SKM-1 treated with dmso at 0.1 percent for 144 hours (cell line): ENCODE data around the gene BAZ2B.

ENCODE experiments used
- DNase-seq: peaks from one replicate; lab custom pipeline; 2025; ENCODE audit not compliant: unreplicated experiment; lab: John Stamatoyannopoulos, UW

Gene BAZ2B

DNA sequence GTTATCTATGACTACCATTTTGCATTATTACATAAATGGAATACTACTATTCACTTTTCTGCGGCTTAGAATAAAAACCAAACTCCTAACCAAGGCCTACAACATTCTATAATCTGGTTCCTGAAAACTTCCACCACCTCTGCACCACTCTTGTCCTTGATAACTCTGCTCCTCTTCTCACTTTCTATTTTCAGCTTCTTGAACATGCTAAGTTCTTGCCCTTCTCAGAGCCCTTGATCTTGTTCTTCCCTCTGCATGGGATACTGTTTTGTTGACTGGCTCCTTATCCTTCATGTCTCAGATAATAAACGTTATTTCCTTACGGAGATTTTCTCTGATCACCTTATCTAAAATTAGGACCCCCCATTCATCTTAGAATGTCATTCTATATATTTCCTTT, 264.4 kb downstream of the BAZ2B start:
- DNase-seq, result no peak

DNA sequence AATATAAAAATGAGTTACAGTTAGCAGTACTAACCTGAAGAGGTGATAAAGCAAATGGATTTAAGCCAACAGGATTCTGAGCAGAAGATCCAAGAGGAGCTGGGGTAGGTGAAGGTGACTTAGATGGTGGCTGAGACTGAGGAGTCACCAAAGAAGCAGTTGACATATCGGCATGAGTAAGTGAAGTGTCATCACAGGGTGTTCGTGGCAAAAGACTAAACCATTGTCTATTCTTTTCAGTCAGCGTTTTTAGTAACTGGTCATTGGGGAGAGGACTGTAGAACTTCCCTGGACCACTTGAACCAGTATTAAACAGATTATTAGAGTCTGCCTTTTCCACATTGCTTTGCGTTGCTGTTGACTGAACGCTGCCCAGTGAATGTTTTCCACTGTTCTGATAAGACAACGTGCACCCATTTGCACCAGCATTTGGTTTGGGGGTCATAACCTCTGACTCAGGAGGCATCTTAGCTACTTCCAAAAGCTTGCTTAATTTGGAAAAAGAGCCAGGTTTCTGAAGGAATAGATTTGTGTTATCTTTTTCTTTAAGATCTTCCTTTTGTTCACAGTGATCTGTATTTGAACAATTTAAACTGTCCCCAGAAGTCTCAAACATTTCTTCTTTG, 266.6 kb downstream of the BAZ2B start:
- DNase-seq, result no peak

DNA sequence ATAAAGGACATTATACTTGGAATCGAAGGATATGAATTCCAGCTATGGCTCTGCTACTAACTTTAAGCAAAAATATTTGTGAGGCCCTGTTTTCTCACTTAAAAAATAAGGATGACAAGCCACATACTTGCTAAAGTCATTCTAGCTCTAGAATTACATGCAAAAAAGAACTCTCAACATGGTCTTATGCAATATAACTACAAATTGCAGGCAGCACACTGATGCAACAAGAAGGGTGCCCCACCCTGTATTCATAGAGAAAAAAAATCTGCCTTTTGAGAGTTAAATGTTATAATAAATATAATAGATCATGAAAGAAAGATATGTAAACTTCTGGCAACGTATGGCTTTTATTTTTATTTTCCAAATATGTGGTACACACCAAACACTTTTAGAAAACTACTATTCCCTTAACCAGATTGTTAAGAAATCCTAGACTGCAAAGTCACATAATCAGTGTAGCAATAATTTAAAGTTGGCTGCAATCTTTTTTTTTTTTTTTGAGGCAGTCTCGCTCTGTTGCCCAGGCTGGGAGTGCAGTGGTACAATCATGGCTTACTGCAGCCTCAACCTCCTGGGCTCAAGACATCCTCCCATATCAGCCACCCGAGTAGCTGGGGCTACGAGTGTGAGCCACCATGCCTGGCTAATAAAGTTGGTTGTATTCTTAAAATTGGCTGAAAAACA, 289.6 kb downstream of the BAZ2B start:
- DNase-seq, result peak; percentile 72

DNA sequence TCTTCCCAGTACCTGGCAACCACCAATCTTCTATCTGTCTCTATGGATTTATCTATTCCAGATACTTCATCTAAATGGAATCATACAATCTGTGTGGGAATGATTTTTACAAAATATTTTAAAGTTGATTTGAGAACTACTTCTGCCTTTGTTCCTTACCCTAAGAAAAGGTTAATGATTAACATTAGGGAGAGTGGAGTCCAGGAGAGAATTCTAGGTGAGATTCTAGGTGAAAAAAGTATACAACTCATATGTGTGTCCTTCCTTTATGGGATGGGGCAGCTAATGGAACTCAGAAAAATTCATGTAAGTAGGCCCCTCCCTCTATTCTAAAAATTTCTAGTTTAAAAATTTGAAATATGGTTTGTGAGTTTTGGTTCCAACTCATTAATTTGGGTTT, 293.9 kb downstream of the BAZ2B start:
- no peak for DNase-seq

DNA sequence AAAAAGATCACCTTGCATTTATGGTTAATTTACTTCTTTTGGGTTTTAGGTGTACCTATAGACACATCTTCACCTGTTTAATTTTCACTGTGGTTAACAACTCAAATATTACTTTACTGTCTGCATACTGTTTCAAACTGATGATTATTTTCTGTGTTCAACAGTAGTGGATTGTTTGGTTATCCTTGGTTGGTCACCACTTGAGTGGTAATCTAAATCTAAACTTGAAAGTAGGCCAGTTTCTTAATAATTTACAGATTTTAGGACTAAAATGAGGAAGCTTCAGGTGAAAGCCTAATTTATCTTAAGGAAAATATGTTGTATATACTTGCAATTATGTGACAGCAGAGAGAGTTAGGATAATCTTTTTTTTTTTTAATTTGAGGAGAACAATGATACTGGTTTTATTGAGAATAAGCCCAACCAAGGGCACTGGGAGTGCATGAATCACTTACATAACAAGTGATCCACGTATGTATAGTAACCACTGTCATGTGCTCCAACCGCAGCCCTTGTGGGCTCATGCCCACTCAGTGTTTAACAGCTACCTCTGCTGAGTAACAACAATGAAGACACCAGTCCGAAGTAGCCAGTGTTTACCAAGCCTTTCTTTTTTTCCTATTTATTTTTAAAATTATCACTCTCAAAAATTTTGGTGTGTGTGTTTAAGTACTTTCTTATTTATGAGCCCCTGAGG, 298.8 kb downstream of the BAZ2B start:
- no peak for DNase-seq

DNA sequence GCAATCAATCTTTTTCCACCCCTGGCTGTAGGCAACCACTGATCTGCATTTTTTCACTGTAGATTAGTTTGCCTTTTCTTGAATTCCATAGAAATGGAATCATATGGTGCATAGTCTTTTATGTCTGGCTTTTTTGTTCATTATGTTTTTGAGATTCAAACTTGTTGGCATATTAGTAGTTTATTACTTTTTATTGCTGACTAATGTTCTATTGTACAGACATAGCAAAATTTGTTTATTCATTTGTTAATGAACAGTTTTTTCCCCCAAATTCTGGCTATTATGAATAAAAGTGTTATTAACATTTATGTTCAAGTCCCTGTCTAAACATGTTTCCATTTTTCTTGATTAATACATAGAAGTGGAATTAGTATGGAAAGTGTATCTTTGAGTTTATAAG, 308.4 kb downstream of the BAZ2B start:
- no peak for DNase-seq

DNA sequence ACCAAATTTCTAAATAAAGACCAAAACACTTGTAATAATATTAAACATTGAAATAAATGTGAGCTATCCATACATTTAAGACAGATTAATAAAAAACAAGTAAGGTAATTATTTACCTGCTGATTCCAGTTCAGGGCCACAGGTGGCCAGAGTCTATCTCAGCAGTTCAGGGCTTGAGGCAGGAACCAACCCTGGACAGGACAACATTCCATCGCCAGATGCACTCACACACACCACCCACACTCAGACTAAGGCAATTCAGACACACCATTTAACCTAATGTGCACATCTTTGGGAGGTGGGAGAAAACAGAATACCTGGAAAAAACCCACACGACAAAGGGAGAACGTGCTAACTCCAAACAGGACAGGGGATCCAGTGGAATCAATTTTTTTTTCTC, 315.8 kb downstream of the BAZ2B start:
- no peak for DNase-seq

DNA sequence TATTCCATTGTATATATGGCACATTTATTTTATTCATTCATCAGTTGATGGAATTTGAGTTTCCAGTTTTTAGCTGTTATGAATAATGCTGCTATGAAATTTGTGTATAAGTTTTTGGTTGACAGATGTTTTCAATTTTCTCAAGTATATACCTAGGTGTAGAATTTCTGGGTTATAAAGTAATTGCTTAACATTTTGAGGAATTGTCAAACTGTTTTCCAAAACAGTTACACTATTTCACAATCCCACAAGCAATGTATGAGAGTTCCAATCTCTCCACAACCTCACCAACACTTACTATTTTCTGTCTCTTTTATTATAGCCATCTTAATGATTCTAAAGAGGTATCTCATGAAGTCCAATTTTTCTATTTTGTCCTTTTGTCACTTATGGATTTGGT, 317.4 kb downstream of the BAZ2B start:
- DNase-seq, result no peak

DNA sequence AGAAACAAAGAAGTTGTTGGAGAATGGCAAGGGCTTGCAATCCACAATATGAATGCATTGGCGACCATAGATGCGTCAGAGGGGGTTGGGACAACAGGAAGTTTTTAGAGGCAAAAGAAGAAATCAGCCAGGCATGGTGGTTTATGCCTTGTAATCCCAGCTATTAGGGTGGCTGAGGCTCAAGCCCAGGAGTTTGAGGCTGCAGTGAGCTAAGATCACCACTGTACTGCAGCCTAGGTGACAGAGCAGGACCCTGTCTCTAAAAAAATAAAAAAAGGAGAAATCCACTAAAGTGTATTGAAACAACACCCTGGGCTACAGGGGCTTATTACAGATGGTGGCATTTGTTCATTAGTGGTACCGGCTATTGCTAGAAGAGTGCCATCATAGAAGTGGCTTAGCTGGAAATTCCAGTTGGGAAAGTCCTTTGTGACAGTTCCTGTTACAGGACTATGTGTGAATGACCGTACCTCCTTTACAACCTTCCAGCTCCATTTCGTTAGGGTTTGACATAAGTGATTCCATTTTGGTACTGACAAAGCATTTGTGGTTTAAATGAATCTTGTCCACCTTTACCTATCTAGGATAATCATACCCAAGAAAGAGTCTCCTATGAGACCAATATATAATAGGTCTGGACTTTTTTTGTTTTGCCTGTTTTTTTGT, 319.2 kb downstream of the BAZ2B start:
- no peak for DNase-seq

DNA sequence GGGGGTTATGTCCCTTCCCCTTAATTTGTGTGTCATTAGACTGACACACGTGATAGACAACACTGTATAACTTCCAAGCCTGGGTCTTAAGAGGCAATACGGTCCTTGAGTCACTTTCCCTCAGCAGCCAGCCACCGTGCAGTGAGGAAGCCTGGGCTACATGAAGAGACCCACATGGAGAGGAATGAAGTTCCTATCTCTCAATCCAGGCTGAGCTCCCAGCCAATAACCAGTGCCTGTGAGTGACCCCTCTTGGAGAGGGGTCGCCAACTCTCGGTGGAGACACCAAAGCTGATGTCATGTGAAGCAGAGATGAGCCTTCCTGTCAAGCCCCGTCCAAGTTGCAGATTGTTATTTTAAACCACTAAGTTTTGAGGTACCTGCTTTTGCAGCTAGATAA, 324.2 kb downstream of the BAZ2B start:
- DNase-seq, result no peak

DNA sequence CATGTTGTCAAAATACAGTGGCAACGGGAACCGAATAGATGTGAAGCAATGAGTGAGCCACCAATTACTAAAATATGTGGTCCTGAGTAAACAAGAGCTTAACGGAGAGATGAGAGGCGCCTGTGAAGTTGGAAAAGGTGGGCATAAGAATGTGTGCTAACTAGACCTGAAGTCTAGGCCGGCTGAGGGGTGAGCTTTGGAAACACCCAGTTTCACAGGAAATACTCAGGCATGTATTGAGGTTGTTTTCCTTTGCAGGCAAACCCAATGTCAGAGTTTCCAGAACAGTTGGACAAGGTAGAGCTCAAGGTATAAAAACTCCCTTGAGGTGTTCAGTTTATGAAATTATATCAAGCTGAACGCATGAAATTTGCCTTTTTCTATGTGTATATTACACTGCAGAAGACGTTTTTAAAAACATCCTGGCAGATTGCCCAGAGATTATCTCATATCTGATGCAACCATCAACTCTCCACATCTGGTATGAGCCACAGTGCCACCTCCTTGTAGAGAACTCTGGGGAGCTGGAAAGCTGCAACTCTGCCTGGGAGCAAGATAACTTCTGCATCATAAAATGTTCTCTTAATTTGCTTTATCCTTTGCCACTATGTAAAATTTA, 325.9 kb downstream of the BAZ2B start:
- DNase-seq, result peak; percentile 65

DNA sequence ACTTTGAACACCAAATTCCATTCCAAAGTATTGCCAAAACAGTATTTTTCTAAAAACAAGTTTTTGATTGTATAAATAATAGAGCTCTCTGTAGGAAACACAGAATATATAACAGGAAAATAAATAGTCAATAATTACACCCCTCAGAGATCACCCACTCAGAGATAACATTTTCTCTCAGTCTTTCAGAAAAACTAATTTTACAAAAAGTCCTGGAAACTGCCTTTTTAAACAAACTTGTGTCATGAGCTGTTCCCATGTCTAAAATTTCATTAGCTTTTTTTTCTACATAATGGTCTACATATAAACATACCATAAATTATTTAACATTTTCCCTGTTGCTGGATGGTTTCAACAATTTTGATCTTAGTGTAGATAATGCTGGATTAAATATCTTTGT, 328.6 kb downstream of the BAZ2B start:
- DNase-seq, result no peak

DNA sequence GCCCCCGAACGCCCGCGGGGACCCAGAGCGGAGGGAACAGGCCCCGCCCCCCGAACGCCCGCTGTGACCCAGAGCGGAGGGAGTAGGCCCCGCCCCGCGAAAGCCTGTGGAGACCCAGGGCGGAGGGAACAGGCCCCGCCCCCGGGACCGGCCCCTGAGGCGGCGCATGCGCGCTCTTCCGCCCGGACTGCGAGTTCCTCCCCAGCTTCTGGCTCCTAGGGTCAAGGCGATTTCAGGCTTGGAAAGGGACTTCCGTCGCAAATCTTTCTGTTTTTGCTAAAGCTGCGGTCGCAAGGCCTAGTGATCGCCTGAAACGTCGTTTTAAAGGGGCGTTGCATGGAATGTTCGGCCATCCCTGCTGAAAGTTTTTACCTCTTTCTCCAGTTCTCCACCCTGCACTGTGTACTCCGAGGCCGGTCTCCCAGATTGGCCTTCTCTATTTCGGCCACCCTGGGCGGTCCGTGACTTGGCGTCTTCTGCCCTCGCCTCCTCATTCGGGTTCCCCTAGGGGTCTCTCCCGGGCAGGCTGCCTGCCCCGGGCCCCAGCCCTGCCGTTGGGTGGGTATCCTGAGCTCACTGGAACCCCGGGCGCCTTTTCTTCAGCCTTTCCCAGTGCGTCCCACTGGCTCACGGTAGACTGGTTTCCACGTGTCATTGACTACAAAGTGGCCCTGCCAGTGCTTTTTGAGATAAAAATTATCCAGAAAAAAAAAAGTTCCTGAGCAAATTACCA, 329.5 kb downstream of the BAZ2B start:
- peak; percentile 97 for DNase-seq

DNA sequence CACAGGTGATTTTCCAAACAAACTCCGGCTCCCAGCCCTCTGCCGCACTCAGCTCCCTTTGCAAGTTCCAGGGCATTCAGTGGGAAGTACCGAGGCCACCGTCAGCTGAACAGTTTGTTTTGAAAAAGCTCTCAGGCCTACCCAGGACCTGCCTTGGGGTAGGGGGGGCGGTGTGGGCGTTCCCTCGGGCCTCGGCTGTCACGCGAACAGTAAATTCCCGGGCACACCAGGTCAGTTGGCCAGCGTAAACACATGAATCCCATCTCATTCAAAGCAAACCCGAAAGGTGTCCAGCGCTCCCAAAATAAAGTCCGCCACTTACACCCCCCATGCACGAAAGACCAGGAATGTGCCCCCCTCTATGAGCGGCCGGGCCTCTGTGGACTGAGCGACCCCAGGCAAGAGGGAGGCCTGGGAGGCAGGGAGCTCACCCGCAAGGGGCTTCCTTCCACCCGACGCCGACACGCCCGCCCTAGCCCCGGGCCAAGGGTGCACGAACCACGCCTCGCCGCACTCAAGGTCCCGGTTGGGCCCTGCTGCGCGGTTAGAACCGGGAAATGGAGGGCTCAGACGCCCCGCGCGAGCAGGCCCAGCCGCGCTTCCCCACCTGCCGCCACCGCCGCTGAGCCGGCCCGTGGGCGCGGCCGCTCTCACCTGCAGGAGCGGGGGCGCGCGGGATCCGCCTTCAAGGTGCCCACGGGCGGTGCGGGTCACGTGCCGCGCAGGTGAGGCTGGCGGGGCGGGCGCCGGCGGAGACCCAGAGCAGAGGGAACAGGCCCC, 330.2 kb downstream of the BAZ2B start, which contains the start of gene WDSUB1:
Gene WDSUB1 (minus strand): TSS at position 775 of the 780 bp plus-strand sequence. CDS start 3,634 bp downstream, outside the sequence.
- DNase-seq, result no peak

DNA sequence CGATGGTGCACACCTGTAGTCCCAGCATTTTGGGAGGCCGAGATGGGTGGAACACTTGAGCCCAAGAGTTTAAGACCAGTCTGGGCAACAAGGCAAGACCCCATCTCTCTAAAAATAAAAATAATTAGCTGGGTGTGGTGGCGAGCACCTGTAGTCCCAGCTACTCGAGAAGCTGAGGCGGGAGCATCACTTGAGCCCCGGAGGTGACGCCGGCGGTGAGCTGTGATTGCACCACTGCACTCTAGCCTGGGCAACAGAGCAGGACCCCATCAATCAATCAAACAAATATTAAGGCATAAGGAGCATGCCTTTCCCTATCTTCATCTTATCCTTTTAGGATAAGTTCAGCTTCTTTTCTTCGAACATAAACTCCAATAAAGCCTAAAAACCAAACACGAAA, 330.9 kb downstream of the BAZ2B start:
- DNase-seq, result no peak

DNA sequence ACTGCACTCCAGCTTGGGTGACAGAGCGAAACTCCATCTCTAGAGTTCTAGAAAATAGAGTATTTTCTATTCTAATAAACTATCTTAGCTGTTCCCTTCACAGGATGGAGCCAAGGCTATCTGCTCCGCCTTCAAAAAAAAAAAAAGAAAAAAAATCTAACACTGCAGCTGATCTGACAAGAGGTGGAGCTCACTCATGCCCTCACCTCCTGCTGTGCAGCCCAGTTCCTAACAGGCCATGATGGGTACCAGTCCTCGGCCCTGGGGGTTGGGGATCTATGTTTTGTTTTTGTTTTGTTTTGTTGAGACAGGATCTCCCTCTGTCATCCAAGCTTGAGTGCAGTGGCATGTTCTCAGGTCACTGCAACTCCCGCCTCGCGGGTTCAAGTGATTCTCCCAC, 332.8 kb downstream of the BAZ2B start:
- no peak for DNase-seq

DNA sequence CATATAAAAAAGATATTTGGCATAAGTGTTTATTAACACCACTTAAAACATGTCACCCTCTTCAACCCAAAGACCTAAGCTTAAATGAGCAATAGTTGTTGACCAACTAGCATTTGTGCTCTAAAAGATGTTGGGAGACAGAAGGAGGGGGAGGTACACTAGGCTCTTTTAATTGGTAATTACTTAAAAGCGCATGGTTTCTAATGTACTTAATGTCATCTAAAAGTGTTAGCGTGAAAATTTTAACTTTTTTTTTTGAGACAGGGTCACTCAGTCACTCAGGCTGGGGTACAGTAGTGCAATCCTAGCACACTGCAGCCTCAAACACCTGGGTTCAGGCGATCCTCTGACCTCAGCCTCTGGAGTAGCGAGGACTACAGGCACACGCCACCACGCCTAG, 335.3 kb downstream of the BAZ2B start:
- DNase-seq, result no peak

DNA sequence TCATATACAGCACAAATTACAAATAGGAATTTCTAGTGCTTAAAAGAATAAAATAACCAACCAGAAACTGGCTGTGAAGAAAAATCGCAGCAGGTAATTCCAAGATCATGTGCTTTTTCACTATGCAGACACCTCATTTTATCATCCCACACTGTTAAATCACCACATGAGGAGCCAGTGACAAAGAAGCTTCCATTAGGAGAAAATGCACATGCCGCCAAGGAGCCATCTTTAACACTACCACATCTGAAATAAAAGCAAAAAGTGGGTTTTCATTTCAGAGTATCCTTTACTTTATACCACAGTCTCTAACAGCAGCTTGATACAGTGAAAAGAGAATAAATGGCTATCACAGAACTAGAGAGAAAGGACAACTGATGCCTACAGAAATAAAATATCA, 336.6 kb downstream of the BAZ2B start:
- DNase-seq, result no peak

DNA sequence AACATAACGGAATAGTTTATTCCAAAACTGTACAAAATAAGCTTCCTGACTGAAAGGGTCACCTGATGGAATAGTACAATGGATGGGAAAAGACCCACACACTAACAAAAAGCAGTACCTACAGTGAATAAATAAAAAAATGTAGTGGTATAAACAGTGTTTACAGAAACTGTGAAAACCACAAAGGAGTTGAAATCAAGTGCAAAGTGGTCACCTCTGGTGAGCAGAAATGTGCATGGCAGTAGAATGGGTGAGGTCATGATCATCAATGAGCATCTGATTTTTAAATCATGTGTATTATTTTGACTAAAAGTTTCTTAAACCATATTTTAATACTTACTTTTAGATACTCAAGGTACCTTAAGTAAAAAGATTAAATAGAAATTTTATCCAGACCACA, 341.2 kb downstream of the BAZ2B start:
- no peak for DNase-seq

DNA sequence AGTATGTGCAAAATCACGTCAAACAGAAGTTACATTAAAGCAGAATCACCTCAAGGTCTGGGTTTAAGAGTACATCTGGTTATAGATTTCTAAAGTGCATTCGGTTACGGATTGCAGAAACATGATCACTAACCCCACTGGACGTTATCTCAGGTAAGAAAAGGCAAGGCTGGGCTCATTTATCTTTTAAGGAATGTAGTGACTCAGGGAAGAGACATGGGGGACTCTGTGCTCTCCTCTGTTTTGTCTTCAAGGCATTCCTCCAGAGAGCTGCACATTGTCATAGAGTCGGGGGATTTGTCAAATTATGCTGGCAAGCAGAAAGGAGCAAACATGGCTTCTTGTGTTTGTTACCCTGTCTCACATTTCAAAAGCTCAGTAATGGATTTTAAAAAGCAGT, 344.2 kb downstream of the BAZ2B start:
- DNase-seq, result no peak
